Fibroblast of lung (primary cell): ENCODE results near the gene CEP128. TPM values are rescaled to one million over a fixed set of nuclear protein-coding genes. Genes with fewer than 3 reads are reported as not detected.

Experiments
- DNase-seq, 2 donors: peaks; one replicate each; pipeline versions ENCODE4 v3.0.0 to v3.0.0-alpha.2; 2010; ENCODE audit warnings: low read depth in 2 of 2
- H2AFZ ChIP-seq: 2 replicates; pipeline ENCODE4 v1.5.1; 2012; ENCODE audit warnings: low read length, control low read depth, inconsistent platforms
- H3K27ac ChIP-seq: 2 replicates; pipeline ENCODE4 v1.5.1; 2011; ENCODE audit warnings: low read length, control low read depth; ENCODE audit not compliant: insufficient read depth
- H3K27me3 ChIP-seq: 2 replicates; pipeline ENCODE4 v1.5.1; 2011; ENCODE audit warnings: mild to moderate bottlenecking, low read length; ENCODE audit not compliant: control insufficient read depth, insufficient read depth
- H3K36me3 ChIP-seq: 2 replicates; pipeline ENCODE4 v1.5.1; 2011; ENCODE audit warnings: low read length; ENCODE audit not compliant: control insufficient read depth, insufficient read depth
- H3K4me1 ChIP-seq: 2 replicates; pipeline ENCODE4 v1.5.1; 2011; ENCODE audit warnings: low read length; ENCODE audit not compliant: control insufficient read depth, insufficient read depth; ENCODE audit errors: extremely low read depth
- H3K4me2 ChIP-seq: 2 replicates; pipeline ENCODE4 v1.5.1; 2011; ENCODE audit warnings: low read length, control low read depth; ENCODE audit not compliant: insufficient read depth; ENCODE audit errors: extremely low read depth
- H3K4me3 ChIP-seq, 4 experiments: fragments of 200-600 bp in 1 of 4; sonication (generic) in 1 of 4; replicated peaks in 1 of 4; 2 replicates each; pipeline ENCODE4 v1.5.1; 2011 to 2016; ENCODE audit warnings: low read length in 4 of 4, low read depth in 3 of 4, mild to moderate bottlenecking in 3 of 4, control low read depth in 2 of 4, inconsistent platforms in 1 of 4, mixed read lengths in 1 of 4; ENCODE audit not compliant: insufficient read depth in 1 of 4; ENCODE audit errors: control extremely low read depth in 1 of 4
- H3K79me2 ChIP-seq: 2 replicates; pipeline ENCODE4 v1.5.1; 2012; ENCODE audit warnings: mild to moderate bottlenecking, low read length, inconsistent platforms; ENCODE audit not compliant: control insufficient read depth, insufficient read depth
- H3K9ac ChIP-seq: 2 replicates; pipeline ENCODE4 v1.5.1; 2011; ENCODE audit warnings: mild to moderate bottlenecking, low read length, control low read depth; ENCODE audit not compliant: insufficient read depth
- H3K9me3 ChIP-seq: 2 replicates; pipeline ENCODE4 v1.5.1; 2012; ENCODE audit warnings: low read depth, low read length; ENCODE audit not compliant: control insufficient read depth, insufficient read depth
- H4K20me1 ChIP-seq: 2 replicates; pipeline ENCODE4 v1.5.1; 2011; ENCODE audit warnings: low read length; ENCODE audit not compliant: control insufficient read depth, insufficient read depth; ENCODE audit errors: extremely low read depth
- CTCF ChIP-seq, 2 donors: IDR thresholded peaks in 1 of 2; conservative IDR thresholded peaks in 1 of 2; 1 replicate in 1 of 2; 2 replicates in 1 of 2; pipeline ENCODE4 v1.5.1; 2011 to 2012; ENCODE audit warnings: low read length in 2 of 2, control low read depth in 1 of 2, inconsistent platforms in 1 of 2, low read depth in 1 of 2, mild to moderate bottlenecking in 1 of 2
- EZH2 ChIP-seq: IDR thresholded peaks from 2 replicates; pipeline ENCODE4 v1.5.1; 2012; ENCODE audit warnings: low read length, control low read depth, mild to moderate bottlenecking; ENCODE audit errors: missing control alignments
- polyA plus RNA-seq, 2 donors: library from polyadenylated mRNA; depleted of rRNA in 1 of 2; stranded (reverse) in 1 of 2; unstranded in 1 of 2; fragments of >200 nt; gene quantifications; 2 replicates each; pipeline ENCODE4 v1.2.1, GENCODE V29; 2011 to 2012; ENCODE audit warnings: missing spikeins in 1 of 2
- total RNA-seq: library from RNA; depleted of rRNA; stranded (reverse); fragments of >200 nt; gene quantifications from 2 replicates; pipeline ENCODE4 v1.2.1, GENCODE V29; 2014

CEP128 gene
- total and polyA plus RNA-seq, 2 donors (not counting 1 experiment from before 2014, with no cell fraction given), result 1.3 to 7.8 TPM

DNA sequence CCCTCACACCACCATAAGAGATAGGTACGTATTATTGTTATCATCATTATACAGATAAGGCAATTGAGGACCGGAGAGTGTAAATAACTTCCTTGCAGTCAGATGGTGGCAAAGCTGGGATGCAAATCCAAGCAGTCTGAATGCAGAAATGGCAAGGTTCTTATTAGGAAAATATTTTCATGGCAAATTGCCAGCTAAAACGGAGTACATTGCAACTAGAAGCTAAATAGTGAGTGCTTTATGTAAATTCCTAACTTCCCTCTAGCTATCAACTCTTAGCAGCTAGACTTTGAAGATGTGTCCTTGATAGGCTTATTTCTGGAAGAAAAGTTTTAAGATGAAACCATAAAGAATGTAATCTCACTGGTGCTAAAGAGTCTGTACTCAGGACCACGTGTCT is 406.4 kb downstream of the CEP128 start:
- H3K79me2 ChIP-seq, result no peaks in the 10 kb centered on the region
- H3K4me1 ChIP-seq, result no peaks in the 10 kb centered on the region
- no peaks in the 10 kb centered on the region for H4K20me1 ChIP-seq
- no peaks in the 10 kb centered on the region for H3K9me3 ChIP-seq
- no peaks in the 10 kb centered on the region for H3K36me3 ChIP-seq
- H3K9ac ChIP-seq, result no peak overlapping the region
- no peak overlapping the region for H3K4me3 ChIP-seq
- H3K27ac ChIP-seq, result no peak overlapping the region
- TF ChIP-seq CTCF (conservative IDR thresholded peaks at IDR 0.05 in 1 of 2, IDR thresholded peaks at IDR 0.05 in 1 of 2; ENCODE audit: low read depth in 1 of 2, low read length in 2 of 2) (no peak), EZH2 (no peak)
- no peaks in the 10 kb centered on the region for H3K27me3 ChIP-seq
- no peak overlapping the region for H3K4me2 ChIP-seq
- peak in 1 of 2 donors; percentile 9 for DNase-seq
- no peak overlapping the region for H2AFZ ChIP-seq

- no peaks in the 10 kb centered on the region for H3K9me3 ChIP-seq
- no peak overlapping the region for H3K4me2 ChIP-seq
- H2AFZ ChIP-seq, result no peak overlapping the region
- H3K9ac ChIP-seq, result no peak overlapping the region
- H3K27ac ChIP-seq, result no peak overlapping the region
- TF ChIP-seq CTCF (conservative IDR thresholded peaks at IDR 0.05 in 1 of 2, IDR thresholded peaks at IDR 0.05 in 1 of 2; ENCODE audit: low read depth in 1 of 2, low read length in 2 of 2) (no peak), EZH2 (no peak)
- peak in 1 of 2 donors; percentile 19 for DNase-seq
- no peak overlapping the region for H3K4me3 ChIP-seq
- H4K20me1 ChIP-seq, result no peaks in the 10 kb centered on the region
- H3K27me3 ChIP-seq, result no peaks in the 10 kb centered on the region
- H3K4me1 ChIP-seq, result no peaks in the 10 kb centered on the region
- H3K79me2 ChIP-seq, result no peaks in the 10 kb centered on the region
- H3K36me3 ChIP-seq, result no peaks in the 10 kb centered on the region
Observed at GRCh38 chr14:80523518-80524117, 417.9 kb downstream of the CEP128 start.

- H3K4me2 ChIP-seq, result no peak overlapping the region
- H3K36me3 ChIP-seq, result no peaks in the 10 kb centered on the region
- peak in 1 of 2 donors; percentile 6 for DNase-seq
- no peak overlapping the region for H2AFZ ChIP-seq
- H3K9ac ChIP-seq, result no peak overlapping the region
- H3K4me3 ChIP-seq, result no peak overlapping the region
- H3K4me1 ChIP-seq, result no peaks in the 10 kb centered on the region
- H3K27me3 ChIP-seq, result no peaks in the 10 kb centered on the region
- H3K9me3 ChIP-seq, result no peaks in the 10 kb centered on the region
- no peak overlapping the region for H3K27ac ChIP-seq
- H4K20me1 ChIP-seq, result no peaks in the 10 kb centered on the region
- H3K79me2 ChIP-seq, result no peaks in the 10 kb centered on the region
- no peak for TF ChIP-seq CTCF (conservative IDR thresholded peaks at IDR 0.05 in 1 of 2, IDR thresholded peaks at IDR 0.05 in 1 of 2; ENCODE audit: low read depth in 1 of 2, low read length in 2 of 2)
- no peak for TF ChIP-seq EZH2
Observed at GRCh38 chr14:80522936-80523335, 418.6 kb downstream of the CEP128 start.
